HG03066 (cell line): ENCODE results near the gene COX6A2.
A peak's percentile ranks its signal among the peaks of the same experiment; 100 is the strongest.
"Not testable (repeated sequence)": the region's sequence is repeated elsewhere in the genome, so short reads cannot be mapped to it uniquely, and the experiment has no call there.

Source experiments
- ATAC-seq: cut with Tn5 transposase; IDR thresholded peaks from one replicate; pipeline ENCODE4 v1.9.1; 2021; ENCODE audit warnings: low read depth; ENCODE audit not compliant: unreplicated experiment

Gene COX6A2

GRCh38 chr16:31461921-31462804, 34.0 kb upstream of the COX6A2 start:
- no peak for ATAC-seq

GRCh38 chr16:31461201-31461920, 33.2 kb upstream of the COX6A2 start:
- ATAC-seq, result no peak

- ATAC-seq, result no peak
Observed at GRCh38 chr16:31460582-31461002, 32.4 kb upstream of the COX6A2 start.

- ATAC-seq, result peak; percentile 55
Observed at GRCh38 chr16:31459687-31460581, 31.8 kb upstream of the COX6A2 start.

GRCh38 chr16:31458844-31459686, 30.9 kb upstream of the COX6A2 start, which contains the start of gene ARMC5:
Gene ARMC5 (plus strand): TSS chr16:31459501. CDS start chr16:31459525, 24 bp downstream.
- peak; percentile 75 for ATAC-seq

GRCh38 chr16:31458073-31458843, 30.1 kb upstream of the COX6A2 start:
- no peak for ATAC-seq

GRCh38 chr16:31456988-31457360, 28.8 kb upstream of the COX6A2 start:
- ATAC-seq, result no peak

- ATAC-seq, result no peak
Observed at GRCh38 chr16:31455601-31456314, 27.6 kb upstream of the COX6A2 start.

GRCh38 chr16:31453255-31454204, 25.4 kb upstream of the COX6A2 start:
- no peak for ATAC-seq

GRCh38 chr16:31452631-31453106, 24.5 kb upstream of the COX6A2 start:
- no peak for ATAC-seq

GRCh38 chr16:31451681-31452351, 23.7 kb upstream of the COX6A2 start:
- ATAC-seq, result no peak

GRCh38 chr16:31451201-31451600, 23.0 kb upstream of the COX6A2 start:
- no peak for ATAC-seq

GRCh38 chr16:31445931-31446330, 17.8 kb upstream of the COX6A2 start:
- not testable (repeated sequence) for ATAC-seq

GRCh38 chr16:31441956-31442355, 13.8 kb upstream of the COX6A2 start:
- ATAC-seq, result no peak

- ATAC-seq, result no peak
Observed at GRCh38 chr16:31440516-31441184, 12.5 kb upstream of the COX6A2 start.

GRCh38 chr16:31439519-31439918, 11.4 kb upstream of the COX6A2 start:
- no peak for ATAC-seq
